Common myeloid progenitor, CD34-positive (primary cell): Measurements from ENCODE around the gene WDR70.
"Not testable (repeated sequence)": the region's sequence is repeated elsewhere in the genome, so short reads cannot be mapped to it uniquely, and the experiment has no call there.

Source experiments
- CTCF ChIA-PET: fragments of 350-600 bp; sonication (Branson Sonifier 250); formaldehyde crosslinking; loops from one replicate; lab custom pipeline; 2021; ENCODE audit warnings: antibody characterized with exemption; lab: Charles Lee
- POLR2A ChIA-PET: fragments of 350-600 bp; sonication (Branson Sonifier 250); formaldehyde crosslinking; loops from one replicate; lab custom pipeline; 2021; ENCODE audit warnings: antibody characterized with exemption; lab: Charles Lee
- DNase-seq, 3 donors: peaks; one replicate each; pipeline versions ENCODE4 v3.0.0 to v3.0.0-alpha.2; 2013
- H3K27ac ChIP-seq, 2 experiments: 1 replicate in 1 of 2; 2 replicates in 1 of 2; pipeline ENCODE4 v1.7.0; 2013; ENCODE audit warnings: inconsistent platforms in 2 of 2, low read length in 2 of 2, mild to moderate bottlenecking in 2 of 2, low read depth in 1 of 2, moderate library complexity in 1 of 2; ENCODE audit not compliant: severe bottlenecking in 2 of 2, insufficient read depth in 1 of 2, poor library complexity in 1 of 2
- H3K27me3 ChIP-seq, 5 experiments: replicated peaks in 2 of 5; 1 replicate in 3 of 5; 2 replicates in 2 of 5; pipeline versions ENCODE4 v1.6.1 to v1.7.0; 2013; ENCODE audit warnings: low read length in 4 of 5, mild to moderate bottlenecking in 2 of 5, moderate library complexity in 2 of 5, inconsistent platforms in 1 of 5; ENCODE audit not compliant: insufficient read depth in 5 of 5, control insufficient read depth in 4 of 5
- H3K36me3 ChIP-seq, 4 experiments: 1 replicate in 2 of 4; 2 replicates in 2 of 4; pipeline versions ENCODE4 v1.6.1 to v1.7.0; 2013; ENCODE audit warnings: low read length in 3 of 4, control low read depth in 1 of 4, mild to moderate bottlenecking in 1 of 4; ENCODE audit not compliant: control insufficient read depth in 4 of 4, insufficient read depth in 4 of 4
- H3K4me1 ChIP-seq, 4 experiments: 1 replicate in 3 of 4; 2 replicates in 1 of 4; pipeline versions ENCODE4 v1.6.1 to v1.7.1; 2013; ENCODE audit warnings: low read length in 3 of 4, mild to moderate bottlenecking in 3 of 4, control low read depth in 1 of 4, inconsistent platforms in 1 of 4, moderate library complexity in 1 of 4; ENCODE audit not compliant: control insufficient read depth in 4 of 4, insufficient read depth in 4 of 4; ENCODE audit errors: control extremely low read depth in 1 of 4
- H3K4me3 ChIP-seq, 7 experiments: 1 replicate in 4 of 7; 2 replicates in 3 of 7; pipeline versions ENCODE4 v1.5.1 to v1.7.0; 2013; ENCODE audit warnings: mild to moderate bottlenecking in 7 of 7, low read length in 6 of 7, moderate library complexity in 6 of 7, inconsistent platforms in 2 of 7, low read depth in 2 of 7, control low read depth in 1 of 7; ENCODE audit not compliant: insufficient read depth in 4 of 7, control insufficient read depth in 1 of 7; ENCODE audit errors: extremely low read depth in 1 of 7
- H3K9me3 ChIP-seq, 5 experiments: 1 replicate in 4 of 5; 2 replicates in 1 of 5; pipeline versions ENCODE4 v1.6.1 to v1.7.1; 2013; ENCODE audit warnings: low read length in 4 of 5, mild to moderate bottlenecking in 2 of 5, inconsistent platforms in 1 of 5, low read depth in 1 of 5, moderate library complexity in 1 of 5; ENCODE audit not compliant: control insufficient read depth in 4 of 5, insufficient read depth in 2 of 5; ENCODE audit errors: control extremely low read depth in 1 of 5
- WGBS: methylation state at CpG from one replicate; pipeline ENCODE4 v1.1.5; 2013; ENCODE audit not compliant: insufficient coverage; 5-methylcytosine and 5-hydroxymethylcytosine counted together

Gene WDR70

DNA sequence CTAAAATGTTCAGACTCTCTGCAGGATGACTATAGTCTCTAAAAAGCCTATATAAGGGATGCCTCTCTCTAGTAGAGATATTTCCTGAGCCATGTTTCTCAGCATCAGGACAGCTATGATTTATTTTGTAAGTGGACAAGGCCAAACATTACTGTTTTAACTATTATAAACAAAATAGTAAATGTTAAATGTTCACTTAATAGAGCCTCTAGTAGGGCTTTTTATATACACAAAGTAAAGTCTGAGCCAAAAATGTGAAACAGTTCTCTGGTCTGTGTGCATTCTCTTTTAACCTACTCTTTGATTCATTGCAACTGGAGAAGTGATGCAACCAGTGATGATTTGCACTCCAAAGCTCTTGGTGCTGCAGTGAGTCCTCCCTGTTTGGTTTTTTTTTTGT, 240.2 kb downstream of the WDR70 start:
- H3K4me1 ChIP-seq: no peaks in the 10 kb centered on the region
- ChIA-PET POLR2A (no interaction called here), CTCF (no interaction called here)
- H3K27me3 ChIP-seq: no peaks in the 10 kb centered on the region
- no peak overlapping the region for H3K4me3 ChIP-seq
- H3K36me3 ChIP-seq: peaks cover 0 to 15% (median 4%) of the 10 kb centered on the region in 4 experiments
- peaks cover 0 to 7% (median 0%) of the 10 kb centered on the region in 5 experiments for H3K9me3 ChIP-seq
- DNase-seq: no peak
- no peak overlapping the region for H3K27ac ChIP-seq

DNA sequence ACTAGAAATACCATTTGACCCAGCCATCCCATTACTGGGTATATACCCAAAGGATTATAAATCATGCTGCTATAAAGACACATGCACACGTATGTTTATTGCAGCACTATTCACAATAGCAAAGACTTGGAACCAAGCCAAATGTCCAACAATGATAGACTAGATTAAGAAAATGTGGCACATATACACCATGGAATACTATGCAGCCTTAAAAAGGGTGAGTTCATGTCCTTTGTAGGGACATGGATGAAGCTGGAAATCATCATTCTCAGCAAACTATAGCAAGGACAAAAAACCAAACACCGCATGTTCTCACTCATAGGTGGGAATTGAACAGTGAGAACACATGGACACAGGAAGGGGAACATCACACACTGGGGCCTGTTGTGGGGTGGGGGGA, 243.2 kb downstream of the WDR70 start:
- H3K36me3 ChIP-seq: peaks cover 0 to 21% (median 5%) of the 10 kb centered on the region in 4 experiments
- H3K4me3 ChIP-seq, H3K4me1 ChIP-seq, DNase-seq, H3K27me3 ChIP-seq, CTCF ChIA-PET, H3K27ac ChIP-seq, POLR2A ChIA-PET: not testable (repeated sequence)
- peaks cover 0 to 19% (median 3%) of the 10 kb centered on the region in 5 experiments for H3K9me3 ChIP-seq
- no CpG with 5 or more reads among the region's 2 CpGs for whole genome bisulfite sequencing

DNA sequence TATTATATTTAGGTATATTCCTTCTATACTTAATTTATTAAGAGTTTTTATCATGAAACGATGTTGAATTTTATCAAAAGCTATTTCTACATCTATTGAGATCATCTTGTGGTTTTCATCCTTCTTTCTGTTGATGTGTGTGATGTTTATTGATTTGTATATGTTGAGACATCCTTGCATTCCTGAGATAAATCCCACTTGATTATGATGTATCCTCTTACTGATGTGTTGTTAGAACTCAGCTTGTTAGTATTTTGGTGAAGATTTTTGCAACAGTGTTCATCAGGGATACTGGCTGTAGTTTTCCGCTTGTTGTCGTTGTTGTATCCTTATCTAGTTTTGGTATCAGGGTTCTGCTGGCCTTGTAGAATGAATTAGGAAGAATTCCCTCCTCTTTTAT, 247.1 kb downstream of the WDR70 start:
- WGBS: 92% methylated on average over 2 of the region's 3 CpGs
- Histone ChIP-seq H3K27ac (no peak overlapping the region), H3K4me1 (no peaks in the 10 kb centered on the region), H3K4me3 (no peak overlapping the region), H3K9me3 (peaks cover 5 to 39% (median 12%) of the 10 kb centered on the region in 5 experiments), H3K27me3 (no peaks in the 10 kb centered on the region), H3K36me3 (peaks cover 0 to 23% (median 3%) of the 10 kb centered on the region in 4 experiments)
- no peak for DNase-seq
- ChIA-PET POLR2A (no interaction called here), CTCF (no interaction called here)

DNA sequence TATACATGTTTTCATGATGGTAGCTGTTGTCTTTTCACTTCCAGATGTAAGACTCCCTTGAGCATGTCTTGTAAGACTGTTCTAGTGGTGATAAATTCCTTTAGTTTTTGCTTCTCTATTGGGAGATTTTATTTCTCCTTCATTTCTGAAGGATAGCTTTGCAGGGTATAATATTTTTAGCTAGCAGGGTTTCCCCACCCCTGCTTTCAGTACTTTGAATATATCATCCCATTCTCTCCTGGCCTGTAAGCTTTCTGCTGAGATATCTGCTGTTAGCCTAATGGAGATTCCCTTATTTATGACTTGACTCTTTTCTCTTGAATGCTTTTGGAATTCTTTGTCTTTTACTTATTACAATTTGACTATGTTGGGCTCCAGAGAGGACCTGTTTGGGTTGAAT, 249.8 kb downstream of the WDR70 start:
- peaks cover 0 to 22% (median 3%) of the 10 kb centered on the region in 4 experiments for H3K36me3 ChIP-seq
- H3K4me1 ChIP-seq: no peaks in the 10 kb centered on the region
- H3K9me3 ChIP-seq: peaks cover 5 to 37% (median 12%) of the 10 kb centered on the region in 5 experiments
- ChIA-PET CTCF (interaction anchor here (0.6 kb wide), 1 partner anchor 1741 kb away, joined by 3 read pairs; no protein-coding TSS in a partner anchor), POLR2A (no interaction called here)
- no peaks in the 10 kb centered on the region for H3K27me3 ChIP-seq
- DNase-seq: no peak
- no peak overlapping the region for H3K27ac ChIP-seq
- no peak overlapping the region for H3K4me3 ChIP-seq

DNA sequence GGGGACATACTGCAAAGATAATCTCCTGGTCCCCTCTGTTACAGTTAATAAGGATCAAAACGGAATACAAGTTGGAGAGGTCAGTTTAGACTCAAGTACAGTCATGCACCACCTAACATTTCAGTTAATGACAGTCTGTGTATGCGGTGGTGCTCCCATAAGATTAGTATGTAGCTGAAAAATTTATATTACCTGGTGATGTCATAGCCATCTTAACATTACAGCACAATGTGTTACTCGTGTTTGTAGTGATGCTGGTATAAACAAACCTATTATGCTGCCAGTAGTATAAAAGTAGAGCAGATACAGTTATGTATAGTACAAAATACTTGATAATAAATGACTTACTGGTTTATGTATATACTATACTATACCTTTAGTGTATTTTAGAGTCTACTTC, 252.8 kb downstream of the WDR70 start:
- Histone ChIP-seq H3K4me3 (no peak overlapping the region), H3K9me3 (peaks cover 5 to 28% (median 12%) of the 10 kb centered on the region in 5 experiments), H3K36me3 (peaks cover 0 to 15% (median 2%) of the 10 kb centered on the region in 4 experiments), H3K27ac (no peak overlapping the region), H3K27me3 (no peaks in the 10 kb centered on the region), H3K4me1 (no peaks in the 10 kb centered on the region)
- ChIA-PET CTCF (no interaction called here), POLR2A (no interaction called here)
- DNase-seq: no peak
- WGBS: 100% methylated on average over 1 of the region's 3 CpGs

DNA sequence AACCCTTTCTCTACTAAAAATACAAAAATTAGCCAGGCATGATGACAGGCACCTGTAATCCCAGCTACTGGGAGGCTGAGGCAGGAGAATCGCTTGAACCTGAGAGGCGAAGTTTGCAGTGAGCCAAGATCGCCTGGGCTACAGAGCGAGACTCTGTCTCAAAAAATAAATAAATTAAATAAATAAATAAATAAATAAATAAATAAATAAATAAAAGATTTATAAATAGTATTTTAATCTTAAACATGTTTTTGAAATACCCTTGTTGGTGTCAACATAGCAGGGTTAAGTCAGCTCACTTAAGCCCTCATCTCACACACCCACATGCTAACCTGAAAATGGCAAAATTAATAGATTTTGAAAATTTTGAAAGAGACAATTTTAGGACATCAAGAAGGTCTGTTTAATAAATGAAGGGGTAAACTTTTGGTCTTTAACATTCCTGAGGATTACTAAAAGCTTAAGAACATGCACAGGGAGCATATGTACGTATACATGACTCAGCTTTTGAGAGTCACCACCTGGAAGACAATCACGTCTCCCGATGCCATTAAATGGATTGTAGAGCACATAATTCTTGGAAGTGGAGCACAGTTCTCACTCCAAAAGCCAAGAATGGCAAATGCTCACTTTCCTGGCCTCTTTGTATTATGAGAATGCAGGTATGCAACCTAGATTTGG, 258.2 kb downstream of the WDR70 start:
- Histone ChIP-seq H3K4me3 (no peak overlapping the region), H3K27me3 (no peaks in the 10 kb centered on the region), H3K36me3 (no peaks in the 10 kb centered on the region), H3K4me1 (no peaks in the 10 kb centered on the region), H3K27ac (no peak overlapping the region), H3K9me3 (no peaks in the 10 kb centered on the region)
- CTCF ChIA-PET: interaction anchor here (1.5 kb wide), 1 partner anchor 41 kb away, joined by 3 read pairs; no protein-coding TSS in a partner anchor
- 100% methylated on average over 3 of the region's 7 CpGs for WGBS
- POLR2A ChIA-PET: no interaction called here
- no peak for DNase-seq

DNA sequence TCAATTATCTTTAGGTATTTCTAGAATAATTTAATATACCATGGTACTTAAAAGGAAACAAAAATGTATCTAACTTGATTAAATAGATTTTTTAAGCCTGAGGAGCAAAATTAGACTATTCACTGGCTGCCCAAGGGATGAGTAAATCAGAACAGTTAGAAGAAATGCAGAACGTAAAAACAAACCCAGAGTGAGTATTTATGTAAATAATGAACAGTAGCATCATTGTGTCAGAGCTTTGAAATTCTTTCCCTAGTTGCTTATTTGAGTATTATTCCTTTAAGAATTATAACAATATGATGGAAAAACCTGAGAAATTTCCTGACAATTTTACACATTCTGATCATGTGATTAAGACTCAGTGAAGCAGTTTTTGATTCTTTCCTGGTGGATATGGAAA, 259.8 kb downstream of the WDR70 start:
- CTCF ChIA-PET: no interaction called here
- Histone ChIP-seq H3K9me3 (peaks cover 0 to 2% (median 0%) of the 10 kb centered on the region in 5 experiments), H3K4me3 (no peak overlapping the region), H3K4me1 (no peaks in the 10 kb centered on the region), H3K27ac (no peak overlapping the region), H3K27me3 (no peaks in the 10 kb centered on the region), H3K36me3 (no peaks in the 10 kb centered on the region)
- WGBS: no CpG with 5 or more reads among the region's 1 CpG
- POLR2A ChIA-PET: no interaction called here
- DNase-seq: no peak
